Ovary (tissue), 9 donors: ENCODE data around the gene DSCAM. TPM values are rescaled to one million over a fixed set of nuclear protein-coding genes. Genes with fewer than 3 reads are reported as not detected.

Experiments used
- DNase-seq, 5 donors: peaks; one replicate each; pipeline ENCODE4 v3.0.0-alpha.2; 2019 to 2020
- H3K27ac ChIP-seq, 2 donors: fragments of 200-600 bp; one replicate each; pipeline versions ENCODE4 v1.5.1 to v1.8.0; 2019 to 2022
- H3K27me3 ChIP-seq: fragments of 200-600 bp; one replicate; pipeline ENCODE4 v1.8.0; 2022
- H3K36me3 ChIP-seq: fragments of 200-600 bp; sonication (generic); one replicate; pipeline ENCODE4 v1.5.1; 2019
- H3K4me1 ChIP-seq: one replicate; pipeline ENCODE4 v1.8.1; 2013; ENCODE audit warnings: mild to moderate bottlenecking, moderate library complexity; ENCODE audit not compliant: insufficient read depth
- H3K4me3 ChIP-seq: fragments of 200-600 bp; sonication (generic); one replicate; pipeline ENCODE4 v1.5.1; 2017
- H3K9me3 ChIP-seq, 2 donors: fragments of 200-600 bp in 1 of 2; sonication (generic) in 1 of 2; one replicate each; pipeline versions ENCODE4 v1.5.1 to v1.8.1; 2013 to 2019; ENCODE audit warnings: mild to moderate bottlenecking in 1 of 2, moderate library complexity in 1 of 2
- EP300 ChIP-seq: sonication (generic); formaldehyde crosslinking; IDR thresholded peaks from one replicate; pipeline ENCODE4 v1.6.1; 2017; ENCODE audit warnings: antibody characterized with exemption
- POLR2A ChIP-seq: fragments of 450-650 bp; IDR thresholded peaks from one replicate; pipeline ENCODE4 v1.6.1; 2017; ENCODE audit warnings: antibody characterized with exemption, mild to moderate bottlenecking, moderate library complexity
- WGBS, 3 donors: extraction: QIAGEN DNeasy Blood & Tissue Kit in 1 of 3; methylation state at CpG; one replicate each; pipeline versions ENCODE4 v1.1.5 to v1.1.7; 2013 to 2017; 5-methylcytosine and 5-hydroxymethylcytosine counted together
- intact Hi-C, 4 donors: fragments of 100-400 bp; cut with DNase I; formaldehyde crosslinking; loops; one replicate each; pipeline versions ENCODE4 v1.11.0 to v1.15.1; 2022 to 2023
- polyA plus RNA-seq, 2 donors: library from polyadenylated mRNA; stranded (reverse); fragments of 200-250 nt in 1 of 2; fragments of 350-450 nt in 1 of 2; fragmentation: Illumina TruSeq in 1 of 2; extraction: RNeasy Lipid Tissue Mini Kit (QIAGEN cat#74804) in 1 of 2; gene quantifications; one replicate each; pipeline ENCODE4 v1.2.3, GENCODE V29; 2013 to 2014
- total RNA-seq, 7 donors: library from RNA; depleted of rRNA in 2 of 7; stranded (reverse); fragments of >200 nt in 2 of 7; fragmentation: NEBNext Ultra II Directional in 3 of 7; extraction: Animal tissue kit (Norgen Biotek cat#: 25700) in 3 of 7; gene quantifications; one replicate each; pipeline versions ENCODE4 v1.1.0 to v1.2.4, GENCODE V29; 2016 to 2023
- TF ChIP-seq, protein P1 (sequence below), 3 donors: fragments of 450-650 bp in 2 of 3; fragments of 200-600 bp in 1 of 3; IDR thresholded peaks; one replicate each; pipeline versions ENCODE4 v1.5.1 to v1.8.0; 2016 to 2022; ENCODE audit warnings: antibody characterized with exemption in 3 of 3, mild to moderate bottlenecking in 1 of 3
- donor health status: DM: no; HTN: no; CAD: no; lungs with moderate emphysema.
- donor health status: DM: no; HTN: no; CAD: no.
- donor health status: Bipolar disorder and iron deficiency.
- donor health status: DM: yes; HTN: yes; CAD: no.
- donor health status: DM: no; HTN: no; CAD: no.
- donor health status: DM: yes; HTN: yes; CAD: no.

DSCAM gene
- total and polyA plus RNA-seq, 9 donors: under 0.01 to 0.12 (median 0.04) TPM; not detected in 5

- H3K4me3 ChIP-seq: no peak overlapping the region
- no peaks in the 10 kb centered on the region for H3K27me3 ChIP-seq
- WGBS, 3 donors: 45 to 64% (median 55%) methylated on average over 5 of the region's 5 CpGs
- no peak for DNase-seq
- intact Hi-C loops: no loop called here
- TF ChIP-seq EP300 (no peak), POLR2A (no peak)
- TF ChIP-seq, protein P1, sequence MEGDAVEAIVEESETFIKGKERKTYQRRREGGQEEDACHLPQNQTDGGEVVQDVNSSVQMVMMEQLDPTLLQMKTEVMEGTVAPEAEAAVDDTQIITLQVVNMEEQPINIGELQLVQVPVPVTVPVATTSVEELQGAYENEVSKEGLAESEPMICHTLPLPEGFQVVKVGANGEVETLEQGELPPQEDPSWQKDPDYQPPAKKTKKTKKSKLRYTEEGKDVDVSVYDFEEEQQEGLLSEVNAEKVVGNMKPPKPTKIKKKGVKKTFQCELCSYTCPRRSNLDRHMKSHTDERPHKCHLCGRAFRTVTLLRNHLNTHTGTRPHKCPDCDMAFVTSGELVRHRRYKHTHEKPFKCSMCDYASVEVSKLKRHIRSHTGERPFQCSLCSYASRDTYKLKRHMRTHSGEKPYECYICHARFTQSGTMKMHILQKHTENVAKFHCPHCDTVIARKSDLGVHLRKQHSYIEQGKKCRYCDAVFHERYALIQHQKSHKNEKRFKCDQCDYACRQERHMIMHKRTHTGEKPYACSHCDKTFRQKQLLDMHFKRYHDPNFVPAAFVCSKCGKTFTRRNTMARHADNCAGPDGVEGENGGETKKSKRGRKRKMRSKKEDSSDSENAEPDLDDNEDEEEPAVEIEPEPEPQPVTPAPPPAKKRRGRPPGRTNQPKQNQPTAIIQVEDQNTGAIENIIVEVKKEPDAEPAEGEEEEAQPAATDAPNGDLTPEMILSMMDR (IDR thresholded peaks at IDR 0.05): no peak
- no peaks in the 10 kb centered on the region for H3K9me3 ChIP-seq
- no peaks in the 10 kb centered on the region for H3K4me1 ChIP-seq
- H3K27ac ChIP-seq: no peak overlapping the region
- no peaks in the 10 kb centered on the region for H3K36me3 ChIP-seq
Observed at GRCh38 chr21:40160911-40161310, 686.0 kb downstream of the DSCAM start.

GRCh38 chr21:40158366-40158765 is 688.6 kb downstream of the DSCAM start:
- Histone ChIP-seq H3K27me3 (no peaks in the 10 kb centered on the region), H3K36me3 (no peaks in the 10 kb centered on the region), H3K4me3 (no peak overlapping the region), H3K4me1 (no peaks in the 10 kb centered on the region), H3K9me3 (no peaks in the 10 kb centered on the region), H3K27ac (no peak overlapping the region)
- TF ChIP-seq POLR2A: no peak
- no peak for TF ChIP-seq EP300
- TF ChIP-seq, protein P1 (IDR thresholded peaks at IDR 0.05): no peak
- WGBS, 3 donors: 6 to 10% (median 9%) methylated on average over 3 of the region's 3 CpGs
- intact Hi-C loops: no loop called here
- DNase-seq: no peak

DNA sequence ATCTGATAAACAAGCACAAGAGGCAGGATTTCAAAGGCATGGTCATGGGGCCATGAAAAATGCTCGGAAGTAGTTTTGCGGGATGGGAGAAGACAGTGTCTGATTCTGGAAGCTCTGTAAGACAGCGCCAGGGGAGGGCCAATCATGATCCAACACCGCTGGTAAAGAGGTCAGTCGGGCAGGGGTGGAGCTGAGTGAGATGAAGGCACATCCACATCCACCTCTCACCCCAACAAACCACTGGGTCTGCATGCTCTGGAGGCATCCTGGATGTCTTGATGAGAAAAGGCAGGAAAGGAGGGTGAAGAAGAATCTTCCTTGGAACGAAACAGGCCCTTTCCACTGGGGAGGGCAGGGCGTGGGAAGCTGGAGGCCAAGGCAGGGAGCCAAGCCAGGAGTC is 691.4 kb downstream of the DSCAM start:
- no peak for DNase-seq
- no peaks in the 10 kb centered on the region for H3K27me3 ChIP-seq
- H3K36me3 ChIP-seq: no peaks in the 10 kb centered on the region
- 75 to 81% (median 80%) methylated on average over 7 of the region's 7 CpGs for whole genome bisulfite sequencing, 3 donors
- no peaks in the 10 kb centered on the region for H3K9me3 ChIP-seq
- H3K27ac ChIP-seq: no peak overlapping the region
- no peak overlapping the region for H3K4me3 ChIP-seq
- intact Hi-C loops: no loop called here
- no peaks in the 10 kb centered on the region for H3K4me1 ChIP-seq
- TF ChIP-seq POLR2A (no peak), EP300 (no peak)
- TF ChIP-seq, protein P1 (IDR thresholded peaks at IDR 0.05): no peak

GRCh38 chr21:40153351-40153750 is 693.6 kb downstream of the DSCAM start:
- Histone ChIP-seq H3K27me3 (no peaks in the 10 kb centered on the region), H3K36me3 (no peaks in the 10 kb centered on the region), H3K4me1 (no peaks in the 10 kb centered on the region), H3K27ac (no peak overlapping the region), H3K9me3 (no peaks in the 10 kb centered on the region), H3K4me3 (no peak overlapping the region)
- intact Hi-C loops: no loop called here
- no peak for TF ChIP-seq POLR2A
- no peak for TF ChIP-seq EP300
- TF ChIP-seq, protein P1 (IDR thresholded peaks at IDR 0.05): no peak
- no peak for DNase-seq
- 86 to 96% (median 89%) methylated on average over 4 of the region's 4 CpGs for WGBS, 3 donors
